Measurements from ENCODE around the gene MFGE8.

Gene MFGE8

DNA sequence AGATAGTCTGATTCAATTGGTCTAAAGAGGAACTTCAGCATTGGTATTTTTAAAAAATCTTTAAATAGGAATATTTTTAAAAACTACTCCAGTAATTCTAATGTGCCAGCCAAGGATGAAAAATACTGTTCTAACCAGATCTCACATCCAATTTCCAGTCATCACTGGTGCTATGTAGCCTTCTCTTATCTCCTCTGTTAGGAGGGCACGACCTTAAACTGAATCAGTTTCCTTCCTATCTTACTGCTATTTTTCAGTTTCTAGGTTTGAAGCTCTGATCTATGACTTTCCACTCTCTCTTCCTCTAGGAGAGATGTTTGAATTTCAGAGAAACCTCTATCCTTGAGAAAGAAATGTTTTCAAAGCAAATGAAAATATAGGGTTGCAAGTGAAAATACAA lies 49.8 kb downstream of the MFGE8 start:
- H3K9ac ChIP-seq (ENCODE audit: low read depth, low read length), result no peak overlapping the region

GRCh38 chr15:88860212-88860611 lies 53.0 kb downstream of the MFGE8 start:
- H3K36me3 ChIP-seq (ENCODE audit: insufficient read depth, low read length), result no peaks in the 10 kb centered on the region
- H3K9ac ChIP-seq (ENCODE audit: low read depth, low read length), result no peak overlapping the region
- H3K9me3 ChIP-seq (ENCODE audit: control insufficient read depth, insufficient read depth, low read length), result no peaks in the 10 kb centered on the region
- no peaks in the 10 kb centered on the region for H3K4me1 ChIP-seq (ENCODE audit: insufficient read depth, low read length)

More for the DNA sequence above, 49.8 kb downstream of the MFGE8 start:
- H3K9me3 ChIP-seq (ENCODE audit: control insufficient read depth, insufficient read depth, low read length), result no peaks in the 10 kb centered on the region
- H3K4me1 ChIP-seq (ENCODE audit: insufficient read depth, low read length), result no peaks in the 10 kb centered on the region
- H3K36me3 ChIP-seq (ENCODE audit: insufficient read depth, low read length), result no peaks in the 10 kb centered on the region

GRCh38 chr15:88859550-88859949 lies 53.6 kb downstream of the MFGE8 start:
- H3K9me3 ChIP-seq (ENCODE audit: control insufficient read depth, insufficient read depth, low read length), result no peaks in the 10 kb centered on the region; the same call in 1 of the 2 replicates
- H3K4me1 ChIP-seq (ENCODE audit: insufficient read depth, low read length), result no peaks in the 10 kb centered on the region
- no peaks in the 10 kb centered on the region for H3K36me3 ChIP-seq (ENCODE audit: insufficient read depth, low read length)
- no peak overlapping the region for H3K9ac ChIP-seq (ENCODE audit: low read depth, low read length)

DNA sequence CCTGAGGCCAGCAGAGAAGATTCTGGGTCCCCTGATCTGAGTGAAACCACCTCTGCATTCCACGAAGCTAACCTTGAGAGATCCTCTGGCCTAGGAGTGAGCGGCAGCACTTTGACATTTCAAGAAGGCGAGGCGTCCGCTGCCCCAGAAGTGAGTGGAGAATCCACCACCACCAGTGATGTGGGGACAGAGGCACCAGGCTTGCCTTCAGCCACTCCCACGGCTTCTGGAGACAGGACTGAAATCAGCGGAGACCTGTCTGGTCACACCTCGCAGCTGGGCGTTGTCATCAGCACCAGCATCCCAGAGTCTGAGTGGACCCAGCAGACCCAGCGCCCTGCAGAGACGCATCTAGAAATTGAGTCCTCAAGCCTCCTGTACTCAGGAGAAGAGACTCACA lies 54.2 kb downstream of the MFGE8 start:
- H3K4me1 ChIP-seq (ENCODE audit: insufficient read depth, low read length), result no peaks in the 10 kb centered on the region
- no peaks in the 10 kb centered on the region for H3K36me3 ChIP-seq (ENCODE audit: insufficient read depth, low read length)
- no peak overlapping the region for H3K9ac ChIP-seq (ENCODE audit: low read depth, low read length)
- H3K9me3 ChIP-seq (ENCODE audit: control insufficient read depth, insufficient read depth, low read length), result no peaks in the 10 kb centered on the region; the same call in 1 of the 2 replicates

DNA sequence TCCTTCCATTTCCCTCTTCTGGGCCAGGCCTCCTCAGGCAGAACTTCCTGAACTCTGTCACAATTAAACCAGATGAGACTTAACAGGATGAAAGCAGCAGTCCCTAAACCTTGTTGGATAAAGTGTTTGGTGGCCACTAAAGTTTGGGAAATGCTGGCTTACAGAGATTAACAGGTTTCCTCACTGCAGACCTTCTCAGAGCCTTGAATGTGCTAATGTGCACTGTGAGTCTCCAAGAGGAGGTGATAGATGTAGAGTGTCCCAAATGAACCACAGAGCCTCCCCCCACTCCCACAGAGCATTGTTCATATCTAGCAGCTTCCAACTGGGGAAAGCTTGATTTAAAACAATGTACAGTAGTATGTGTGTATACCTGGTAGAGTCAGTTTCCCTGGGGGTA lies 60.7 kb downstream of the MFGE8 start:
- Histone ChIP-seq H3K4me1 (ENCODE audit: insufficient read depth, low read length) (no peaks in the 10 kb centered on the region), H3K36me3 (ENCODE audit: insufficient read depth, low read length) (no peaks in the 10 kb centered on the region), H3K9ac (ENCODE audit: low read depth, low read length) (no peak overlapping the region), H3K9me3 (ENCODE audit: control insufficient read depth, insufficient read depth, low read length) (no peaks in the 10 kb centered on the region; the same call in 1 of the 2 replicates)

- H3K9ac ChIP-seq (ENCODE audit: low read depth, low read length), result no peak overlapping the region
- no peaks in the 10 kb centered on the region for H3K4me1 ChIP-seq (ENCODE audit: insufficient read depth, low read length)
- no peaks in the 10 kb centered on the region for H3K36me3 ChIP-seq (ENCODE audit: insufficient read depth, low read length)
- H3K9me3 ChIP-seq (ENCODE audit: control insufficient read depth, insufficient read depth, low read length), result no peaks in the 10 kb centered on the region
These were observed 63.7 kb downstream of the MFGE8 start for GRCh38 chr15:88849376-88850072.

Measured in ES-I3 (cell line).